K562 (cell line): ENCODE results near the gene SERPINB5.
"Not testable (repeated sequence)": the region's sequence is repeated elsewhere in the genome, so short reads cannot be mapped to it uniquely, and the experiment has no call there.

Experiments
- CBX5 ChIP-seq: IDR thresholded peaks from 2 replicates; pipeline ENCODE4 v1.6.1; 2014; ENCODE audit warnings: low read depth, borderline replicate concordance
- HDGF ChIP-seq: fragments of 450-650 bp; IDR thresholded peaks from 2 replicates; pipeline ENCODE4 v1.6.1; 2016
- NCOA1 ChIP-seq: fragments of 450-650 bp; IDR thresholded peaks from 2 replicates; pipeline ENCODE4 v1.6.1; 2016; ENCODE audit warnings: low read depth
- NFIC ChIP-seq: fragments of 450-650 bp; IDR thresholded peaks from 2 replicates; pipeline ENCODE4 v1.6.1; 2017; ENCODE audit warnings: mild to moderate bottlenecking, inconsistent platforms
- POLR2A ChIP-seq: fragments of 450-650 bp; conservative IDR thresholded peaks from 2 replicates; pipeline ENCODE4 v1.6.1; 2016
- RAD51 ChIP-seq: fragments of 450-650 bp; IDR thresholded peaks from 2 replicates; pipeline ENCODE4 v1.7.1; 2016; ENCODE audit warnings: low read depth, mild to moderate bottlenecking, borderline replicate concordance
- SMARCB1 ChIP-seq: IDR thresholded peaks from 2 replicates; pipeline ENCODE4 v1.6.1; 2011; ENCODE audit warnings: improper control_type of control experiment, low read depth; ENCODE audit not compliant: insufficient read length
- TEAD1 ChIP-seq, 2 experiments: fragments of 450-650 bp in 1 of 2; sonication (generic) in 1 of 2; formaldehyde crosslinking; IDR thresholded peaks; 2 replicates each; pipeline versions ENCODE4 v1.4.0 to v1.8.0; 2020 to 2022; ENCODE audit warnings: mild to moderate bottlenecking in 2 of 2, missing genetic modification reagents in 1 of 2
- ZKSCAN1 ChIP-seq: fragments of 150-350 bp; IDR thresholded peaks from 2 replicates; pipeline ENCODE4 v1.6.1; 2016; ENCODE audit warnings: low read depth, low read length
- ZNF764 ChIP-seq: fragments of 250-450 bp; sonication (Bioruptor Pico); IDR thresholded peaks from 2 replicates; pipeline ENCODE4 v1.4.0; 2020; ENCODE audit warnings: low read depth, mild to moderate bottlenecking, moderate library complexity
- TF ChIP-seq, protein P1 (sequence below): fragments of 450-650 bp; conservative IDR thresholded peaks from 2 replicates; pipeline ENCODE4 v1.6.1; 2016; ENCODE audit warnings: missing genetic modification characterization, low read depth, mild to moderate bottlenecking, missing compliant biosample characterization, moderate library complexity
- TF ChIP-seq, protein P2 (sequence below), 3 experiments: IDR thresholded peaks in 2 of 3; conservative IDR thresholded peaks in 1 of 3; 2 replicates each; pipeline ENCODE4 v1.5.1; 2011 to 2012; ENCODE audit warnings: low read length in 3 of 3, mild to moderate bottlenecking in 3 of 3, control low read depth in 2 of 3, improper control_type of control experiment in 1 of 3, inconsistent platforms in 1 of 3, low read depth in 1 of 3, mixed read lengths in 1 of 3, moderate library complexity in 1 of 3; ENCODE audit not compliant: insufficient read depth in 2 of 3
- TF ChIP-seq, protein P3 (sequence below): fragments of 250-450 bp; sonication (Bioruptor Pico); IDR thresholded peaks from 2 replicates; pipeline ENCODE4 v1.8.0; 2022; ENCODE audit warnings: moderate library complexity, mild to moderate bottlenecking, inconsistent platforms

DNA sequence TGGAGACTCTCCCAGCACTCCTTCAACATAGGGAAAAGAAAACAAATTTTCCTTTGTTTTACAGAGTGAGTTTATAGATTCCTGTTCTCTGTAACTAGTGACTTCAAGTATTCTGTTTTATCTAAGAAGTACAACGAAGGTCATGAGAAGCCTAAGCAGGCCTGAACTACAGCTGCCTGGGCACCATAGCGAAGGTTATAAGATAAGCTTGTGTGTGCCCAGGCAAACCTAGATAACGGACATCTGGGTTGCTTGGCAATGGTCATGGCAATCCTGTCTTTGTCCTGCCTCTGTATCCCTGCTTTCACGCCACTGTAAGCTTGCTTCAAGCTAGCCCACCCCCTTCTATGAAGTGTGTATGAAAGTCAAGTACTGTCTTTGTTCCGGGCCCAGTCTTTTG, 24.0 kb upstream of the SERPINB5 start:
- TF ChIP-seq RAD51; NCOA1; TEAD1 (CRISPR knock-in tag; IDR thresholded peaks at IDR 0.05); HDGF; SMARCB1; CBX5; POLR2A; NFIC; ZKSCAN1; ZNF764: not testable (repeated sequence)
- TF ChIP-seq, protein P1, sequence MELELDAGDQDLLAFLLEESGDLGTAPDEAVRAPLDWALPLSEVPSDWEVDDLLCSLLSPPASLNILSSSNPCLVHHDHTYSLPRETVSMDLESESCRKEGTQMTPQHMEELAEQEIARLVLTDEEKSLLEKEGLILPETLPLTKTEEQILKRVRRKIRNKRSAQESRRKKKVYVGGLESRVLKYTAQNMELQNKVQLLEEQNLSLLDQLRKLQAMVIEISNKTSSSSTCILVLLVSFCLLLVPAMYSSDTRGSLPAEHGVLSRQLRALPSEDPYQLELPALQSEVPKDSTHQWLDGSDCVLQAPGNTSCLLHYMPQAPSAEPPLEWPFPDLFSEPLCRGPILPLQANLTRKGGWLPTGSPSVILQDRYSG (tag) = not testable (repeated sequence)
- TF ChIP-seq, protein P2, sequence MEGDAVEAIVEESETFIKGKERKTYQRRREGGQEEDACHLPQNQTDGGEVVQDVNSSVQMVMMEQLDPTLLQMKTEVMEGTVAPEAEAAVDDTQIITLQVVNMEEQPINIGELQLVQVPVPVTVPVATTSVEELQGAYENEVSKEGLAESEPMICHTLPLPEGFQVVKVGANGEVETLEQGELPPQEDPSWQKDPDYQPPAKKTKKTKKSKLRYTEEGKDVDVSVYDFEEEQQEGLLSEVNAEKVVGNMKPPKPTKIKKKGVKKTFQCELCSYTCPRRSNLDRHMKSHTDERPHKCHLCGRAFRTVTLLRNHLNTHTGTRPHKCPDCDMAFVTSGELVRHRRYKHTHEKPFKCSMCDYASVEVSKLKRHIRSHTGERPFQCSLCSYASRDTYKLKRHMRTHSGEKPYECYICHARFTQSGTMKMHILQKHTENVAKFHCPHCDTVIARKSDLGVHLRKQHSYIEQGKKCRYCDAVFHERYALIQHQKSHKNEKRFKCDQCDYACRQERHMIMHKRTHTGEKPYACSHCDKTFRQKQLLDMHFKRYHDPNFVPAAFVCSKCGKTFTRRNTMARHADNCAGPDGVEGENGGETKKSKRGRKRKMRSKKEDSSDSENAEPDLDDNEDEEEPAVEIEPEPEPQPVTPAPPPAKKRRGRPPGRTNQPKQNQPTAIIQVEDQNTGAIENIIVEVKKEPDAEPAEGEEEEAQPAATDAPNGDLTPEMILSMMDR (IDR thresholded peaks at IDR 0.05 in 2 of 3, conservative IDR thresholded peaks at IDR 0.05 in 1 of 3; ENCODE audit: insufficient read depth in 2 of 3, low read depth in 1 of 3, low read length in 3 of 3) = not testable (repeated sequence)
- TF ChIP-seq, protein P3, sequence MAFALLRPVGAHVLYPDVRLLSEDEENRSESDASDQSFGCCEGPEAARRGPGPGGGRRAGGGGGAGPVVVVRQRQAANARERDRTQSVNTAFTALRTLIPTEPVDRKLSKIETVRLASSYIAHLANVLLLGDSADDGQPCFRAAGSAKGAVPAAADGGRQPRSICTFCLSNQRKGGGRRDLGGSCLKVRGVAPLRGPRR (CRISPR knock-in tag) = not testable (repeated sequence)
